ENCODE results near the gene CERCAM. TPM values are rescaled to one million over a fixed set of nuclear protein-coding genes. Genes with fewer than 3 reads are reported as not detected.

The CERCAM gene
- total and polyA plus RNA-seq, 2 of the 13 experiments (the other 11 are each of a cell fraction or from before 2014, with no cell fraction given), result 9.0 to 17.1 TPM

DNA sequence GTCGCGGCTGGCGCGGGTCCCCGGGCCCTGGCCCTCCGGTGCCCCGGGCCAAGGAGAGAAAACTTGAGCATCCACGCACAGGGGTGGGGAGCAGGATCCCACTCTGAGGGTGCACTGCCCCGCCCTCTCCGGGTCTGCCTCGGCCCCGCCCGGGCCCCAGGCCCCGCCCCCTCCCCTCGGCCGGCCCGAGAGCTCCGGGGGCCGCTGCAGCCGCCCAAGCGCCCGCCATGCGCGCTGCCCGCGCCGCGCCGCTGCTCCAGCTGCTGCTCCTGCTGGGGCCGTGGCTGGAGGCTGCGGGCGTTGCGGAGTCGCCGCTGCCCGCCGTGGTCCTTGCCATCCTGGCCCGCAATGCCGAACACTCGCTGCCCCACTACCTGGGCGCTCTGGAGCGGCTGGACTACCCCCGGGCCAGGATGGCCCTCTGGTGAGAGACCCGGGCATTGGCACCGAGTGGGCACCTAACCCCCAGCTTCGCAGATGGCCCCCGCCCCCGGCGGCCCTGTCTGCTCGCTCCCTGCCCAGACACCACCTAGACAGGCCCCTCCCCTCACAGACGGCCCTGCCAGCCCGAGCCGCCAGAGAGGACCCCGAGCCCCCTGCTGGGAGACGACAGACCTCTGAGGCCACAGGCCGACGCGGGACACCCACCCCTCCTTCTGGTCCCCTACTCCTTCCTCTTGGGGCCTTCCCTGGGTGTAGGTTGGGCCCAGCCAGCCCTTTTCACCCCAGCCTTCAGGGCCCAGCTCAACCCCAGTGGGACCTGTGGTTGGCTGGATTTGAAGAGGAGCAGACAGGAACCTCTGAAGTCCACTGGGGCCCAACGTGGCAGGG lies at the start of gene CERCAM (continued):
- TF ChIP-seq ONECUT2 (CRISPR knock-in tag; IDR thresholded peaks at IDR 0.05), result no peak
- no peak for TF ChIP-seq HOXA5 (CRISPR knock-in tag; IDR thresholded peaks at IDR 0.05)
- no peak for TF ChIP-seq ATF6 (CRISPR knock-in tag; conservative IDR thresholded peaks at IDR 0.05)
- no peak for TF ChIP-seq PLSCR1 (CRISPR knock-in tag; IDR thresholded peaks at IDR 0.05; ENCODE audit: borderline replicate concordance)
- no peak for TF ChIP-seq NFAT5 (CRISPR knock-in tag; IDR thresholded peaks at IDR 0.05)
- TF ChIP-seq THAP11 (CRISPR knock-in tag; IDR thresholded peaks at IDR 0.05), result no peak; the same call in 1 of the 2 replicates
- no peak for TF ChIP-seq ZNF224 (CRISPR knock-in tag; IDR thresholded peaks at IDR 0.05)
- no peak for TF ChIP-seq STAT5B (CRISPR knock-in tag; IDR thresholded peaks at IDR 0.05)
- TF ChIP-seq, protein P1, sequence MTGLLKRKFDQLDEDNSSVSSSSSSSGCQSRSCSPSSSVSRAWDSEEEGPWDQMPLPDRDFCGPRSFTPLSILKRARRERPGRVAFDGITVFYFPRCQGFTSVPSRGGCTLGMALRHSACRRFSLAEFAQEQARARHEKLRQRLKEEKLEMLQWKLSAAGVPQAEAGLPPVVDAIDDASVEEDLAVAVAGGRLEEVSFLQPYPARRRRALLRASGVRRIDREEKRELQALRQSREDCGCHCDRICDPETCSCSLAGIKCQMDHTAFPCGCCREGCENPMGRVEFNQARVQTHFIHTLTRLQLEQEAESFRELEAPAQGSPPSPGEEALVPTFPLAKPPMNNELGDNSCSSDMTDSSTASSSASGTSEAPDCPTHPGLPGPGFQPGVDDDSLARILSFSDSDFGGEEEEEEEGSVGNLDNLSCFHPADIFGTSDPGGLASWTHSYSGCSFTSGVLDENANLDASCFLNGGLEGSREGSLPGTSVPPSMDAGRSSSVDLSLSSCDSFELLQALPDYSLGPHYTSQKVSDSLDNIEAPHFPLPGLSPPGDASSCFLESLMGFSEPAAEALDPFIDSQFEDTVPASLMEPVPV (CRISPR knock-in tag; IDR thresholded peaks at IDR 0.05), result 0 out of 2 replicates have a peak, but pooled peaks have one; percentile 51
- TF ChIP-seq, protein P2, sequence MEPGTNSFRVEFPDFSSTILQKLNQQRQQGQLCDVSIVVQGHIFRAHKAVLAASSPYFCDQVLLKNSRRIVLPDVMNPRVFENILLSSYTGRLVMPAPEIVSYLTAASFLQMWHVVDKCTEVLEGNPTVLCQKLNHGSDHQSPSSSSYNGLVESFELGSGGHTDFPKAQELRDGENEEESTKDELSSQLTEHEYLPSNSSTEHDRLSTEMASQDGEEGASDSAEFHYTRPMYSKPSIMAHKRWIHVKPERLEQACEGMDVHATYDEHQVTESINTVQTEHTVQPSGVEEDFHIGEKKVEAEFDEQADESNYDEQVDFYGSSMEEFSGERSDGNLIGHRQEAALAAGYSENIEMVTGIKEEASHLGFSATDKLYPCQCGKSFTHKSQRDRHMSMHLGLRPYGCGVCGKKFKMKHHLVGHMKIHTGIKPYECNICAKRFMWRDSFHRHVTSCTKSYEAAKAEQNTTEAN (CRISPR knock-in tag; conservative IDR thresholded peaks at IDR 0.05), result no peak
- TF ChIP-seq REXO4 (CRISPR knock-in tag; IDR thresholded peaks at IDR 0.05; ENCODE audit: borderline replicate concordance), result no peak
- TF ChIP-seq ZNF33A (CRISPR knock-in tag; IDR thresholded peaks at IDR 0.05; ENCODE audit: borderline replicate concordance), result no peak
- TF ChIP-seq YY1 (IDR thresholded peaks at IDR 0.05; ENCODE audit: insufficient read depth, insufficient replicate concordance, low read depth, low read length), result peak; percentile 66
- no peak for TF ChIP-seq ZFP82 (CRISPR knock-in tag; IDR thresholded peaks at IDR 0.05; ENCODE audit: borderline replicate concordance)
- TF ChIP-seq ZNF335 (CRISPR knock-in tag; IDR thresholded peaks at IDR 0.05), result no peak
- no peak for TF ChIP-seq ZNF660 (CRISPR knock-in tag; IDR thresholded peaks at IDR 0.05; ENCODE audit: borderline replicate concordance, low read depth)
- TF ChIP-seq SIN3A (IDR thresholded peaks at IDR 0.05; ENCODE audit: borderline replicate concordance, low read depth, low read length), result 0 out of 2 replicates have a peak, but pooled peaks have one; percentile 18

Data from HepG2 (cell line).